Heart right ventricle (tissue), 16 donors: ENCODE measurements around the gene PPP1CC. TPM values are rescaled to one million over a fixed set of nuclear protein-coding genes. Genes with fewer than 3 reads are reported as not detected.

Source experiments
- ATAC-seq, 8 donors: fragments of 200-7000 bp; cut with Tn5 transposase; one replicate each; pipeline ENCODE4 v1.9.1; 2020; ENCODE audit warnings: mild to moderate bottlenecking in 8 of 8, moderate library complexity in 8 of 8, moderate number of reproducible peaks in 1 of 8
- DNase-seq, 2 donors: peaks; one replicate each; pipeline ENCODE4 v3.0.0-alpha.2; 2020
- H3K27ac ChIP-seq, 10 donors: fragments of 200-600 bp; sonication (generic) in 2 of 10; one replicate each; pipeline versions ENCODE4 v1.5.0 to v1.8.0; 2020 to 2022; ENCODE audit warnings: mild to moderate bottlenecking in 3 of 10
- H3K27me3 ChIP-seq, 7 donors: fragments of 200-600 bp; one replicate each; pipeline ENCODE4 v1.8.0; 2021 to 2022; ENCODE audit warnings: mild to moderate bottlenecking in 2 of 7
- H3K36me3 ChIP-seq, 9 donors: fragments of 200-600 bp; sonication (generic) in 1 of 9; one replicate each; pipeline versions ENCODE4 v1.5.0 to v1.8.0; 2020 to 2022; ENCODE audit warnings: mild to moderate bottlenecking in 2 of 9
- H3K4me1 ChIP-seq, 9 donors: fragments of 200-600 bp; sonication (generic) in 1 of 9; one replicate each; pipeline versions ENCODE4 v1.5.0 to v1.8.0; 2020 to 2022; ENCODE audit warnings: mild to moderate bottlenecking in 4 of 9
- H3K4me3 ChIP-seq, 10 donors: fragments of 200-600 bp; sonication (generic) in 2 of 10; one replicate each; pipeline versions ENCODE4 v1.5.0 to v1.8.0; 2020 to 2022; ENCODE audit warnings: mild to moderate bottlenecking in 7 of 10, moderate library complexity in 2 of 10
- H3K9me3 ChIP-seq, 11 donors: fragments of 200-600 bp in 10 of 11; sonication (generic) in 2 of 11; one replicate each; pipeline versions ENCODE4 v1.5.0 to v1.8.0; 2013 to 2022; ENCODE audit warnings: mild to moderate bottlenecking in 2 of 11, control low read depth in 1 of 11, moderate library complexity in 1 of 11
- CTCF ChIP-seq, 9 donors: fragments of 200-600 bp; sonication (generic) in 2 of 9; IDR thresholded peaks; one replicate each; pipeline versions ENCODE4 v1.5.0 to v1.8.0; 2021 to 2022; ENCODE audit warnings: antibody characterized with exemption in 9 of 9, mild to moderate bottlenecking in 5 of 9, moderate library complexity in 1 of 9
- WGBS, 2 donors: extraction: QIAGEN DNeasy Blood & Tissue Kit; methylation state at CpG; one replicate each; pipeline ENCODE4 v1.1.7; 2013; ENCODE audit warnings: inconsistent platforms in 1 of 2; 5-methylcytosine and 5-hydroxymethylcytosine counted together
- intact Hi-C, 10 donors: fragments of 100-400 bp; cut with DNase I; formaldehyde crosslinking; loops; one replicate each; pipeline versions ENCODE4 v1.11.1 to v1.14.2; 2022
- polyA plus RNA-seq, 2 donors: library from polyadenylated mRNA; stranded (reverse); fragments of 200-250 nt; gene quantifications; one replicate each; pipeline ENCODE4 v1.2.3, GENCODE V29; 2013
- total RNA-seq, 10 donors: library from RNA; stranded (reverse); fragmentation: NEBNext Ultra II Directional in 3 of 10; extraction: Animal tissue kit (Norgen Biotek cat#: 25700) in 3 of 10; gene quantifications; one replicate each; pipeline versions ENCODE4 v1.2.1 to v1.2.4, GENCODE V29; 2021 to 2023
- donor health status: Arrhythmogenic right ventricular cardiomyopathy.
- donor health status: ischemic (EF 13 %, LVEDD 7.1; RV severe dilation, severe dysfunction).
- donor health status: healthy with polysubstance abuse.
- donor health status: DM: no; HTN: yes; CAD: no.
- donor health status: DM: no; HTN: no; CAD: no.
- donor health status: ischemic (EF 25% LVEDD 6.9; RV normal size, moderate dysfunction).
- donor health status: ischemic (EF 25% LVEDD 5.7; RV mildly dilated, moderate dysfunction).
- donor health status: healthy.
- donor health status: DM: yes; HTN: yes; CAD: no.
- donor health status: Ischemic cardiomyopathy.
- donor health status: ischemic (EF 35%, LVEDD 5.7; RV mildly dilated, moderate dysfunction).
- donor health status: nonischemic (EF 11% LVEDD 7.7; RV severe dilation, severe dysfunction).
- donor health status: DM: yes; HTN: yes; CAD: no.
- donor health status: PGD.
- donor health status: ischemic (EF 29% LVEDD 5.4; RV normal size, mild dysfunction).
- donor health status: nonischemic (EF 23%, LVEDD 6.1; RV moderate dilation, normal function).

Gene PPP1CC
- total and polyA plus RNA-seq, 12 donors = 66.0 to 248 (median 134) TPM

GRCh38 chr12:110687396-110688169 is 55.1 kb downstream of the PPP1CC start:
- peaks cover 9 to 55% (median 24%) of the 10 kb centered on the region in 9 donors for H3K4me1 ChIP-seq
- 78 to 86% methylated on average over 15 of the region's 15 CpGs for WGBS, 2 donors
- H3K4me3 ChIP-seq = peak overlapping the region in 9 of 10 donors; percentile 72 to 93 (median 82)
- peaks cover 0 to 9% (median 0%) of the 10 kb centered on the region in 9 donors for H3K36me3 ChIP-seq
- H3K9me3 ChIP-seq = peaks cover 0 to 5% (median 0%) of the 10 kb centered on the region in 11 donors
- peak overlapping the region in 2 of 10 donors; percentile 15 to 88 for H3K27ac ChIP-seq
- DNase-seq (no peak), ATAC-seq (peak in 1 of 8 donors; percentile 1)
- no peaks in the 10 kb centered on the region for H3K27me3 ChIP-seq
- no peak for TF ChIP-seq CTCF (IDR thresholded peaks at IDR 0.05)
- intact Hi-C loops = no loop called here

GRCh38 chr12:110686294-110686903 is 56.3 kb downstream of the PPP1CC start:
- peaks cover 0 to 5% (median 0%) of the 10 kb centered on the region in 11 donors for H3K9me3 ChIP-seq
- WGBS, 2 donors = 94 to 96% methylated on average over 3 of the region's 3 CpGs
- no peaks in the 10 kb centered on the region for H3K27me3 ChIP-seq
- DNase-seq (no peak), ATAC-seq (no peak)
- intact Hi-C loops = no loop called here
- H3K36me3 ChIP-seq = peaks cover 0 to 19% (median 0%) of the 10 kb centered on the region in 9 donors
- H3K27ac ChIP-seq = no peak overlapping the region
- H3K4me1 ChIP-seq = peaks cover 9 to 43% (median 24%) of the 10 kb centered on the region in 9 donors
- TF ChIP-seq CTCF (IDR thresholded peaks at IDR 0.05) = no peak
- H3K4me3 ChIP-seq = no peak overlapping the region

- TF ChIP-seq CTCF (IDR thresholded peaks at IDR 0.05) = no peak
- Histone ChIP-seq H3K27me3 (no peaks in the 10 kb centered on the region), H3K36me3 (peaks cover 0 to 23% (median 0%) of the 10 kb centered on the region in 9 donors), H3K4me1 (peaks cover 9 to 29% (median 16%) of the 10 kb centered on the region in 9 donors), H3K4me3 (no peak overlapping the region), H3K9me3 (peaks cover 0 to 5% (median 0%) of the 10 kb centered on the region in 11 donors), H3K27ac (no peak overlapping the region)
- 77 to 79% methylated on average over 7 of the region's 7 CpGs for WGBS, 2 donors
- ATAC-seq (no peak), DNase-seq (no peak)
- intact Hi-C loops = no loop called here
Measured at GRCh38 chr12:110684312-110684836, 58.3 kb downstream of the PPP1CC start.

- WGBS, 2 donors = 90% methylated on average over 2 of the region's 2 CpGs
- DNase-seq = no peak
- peaks cover 0 to 5% (median 0%) of the 10 kb centered on the region in 11 donors for H3K9me3 ChIP-seq
- no peak for TF ChIP-seq CTCF (IDR thresholded peaks at IDR 0.05)
- H3K4me3 ChIP-seq = no peak overlapping the region
- intact Hi-C loops = no loop called here
- H3K27me3 ChIP-seq = no peaks in the 10 kb centered on the region
- peaks cover 0 to 23% (median 0%) of the 10 kb centered on the region in 9 donors for H3K36me3 ChIP-seq
- ATAC-seq = no peak
- H3K27ac ChIP-seq = no peak overlapping the region
- peaks cover 9 to 30% (median 14%) of the 10 kb centered on the region in 9 donors for H3K4me1 ChIP-seq
Measured at GRCh38 chr12:110683888-110684287, 58.8 kb downstream of the PPP1CC start.
